ENCODE data around the gene TLE1.

GRCh38 chr9:81609782-81610739, 79.3 kb downstream of the TLE1 start:
- TF ChIP-seq POLR2AphosphoS5 (IDR thresholded peaks at IDR 0.05; ENCODE audit: low read depth, low read length) (no peak), SIN3A (IDR thresholded peaks at IDR 0.05; ENCODE audit: borderline replicate concordance, insufficient read depth, low read length) (no peak), REST (IDR thresholded peaks at IDR 0.05; ENCODE audit: insufficient read depth in 1 of 2, low read depth in 2 of 2, low read length in 2 of 2) (no peak)

All from PFSK-1 (cell line).